CD4-positive, alpha-beta T cell treated with Interleukin-10 for 1 hour (primary cell): ENCODE results near the gene PTPN11.
"Not testable (repeated sequence)": the region's sequence is repeated elsewhere in the genome, so short reads cannot be mapped to it uniquely, and the experiment has no call there.

Source experiments
- DNase-seq: peaks from one replicate; pipeline ENCODE4 v3.0.0-alpha.2; 2020

PTPN11 gene

GRCh38 chr12:112409906-112410244, 8.9 kb upstream of the PTPN11 start:
- DNase-seq: no peak

DNA sequence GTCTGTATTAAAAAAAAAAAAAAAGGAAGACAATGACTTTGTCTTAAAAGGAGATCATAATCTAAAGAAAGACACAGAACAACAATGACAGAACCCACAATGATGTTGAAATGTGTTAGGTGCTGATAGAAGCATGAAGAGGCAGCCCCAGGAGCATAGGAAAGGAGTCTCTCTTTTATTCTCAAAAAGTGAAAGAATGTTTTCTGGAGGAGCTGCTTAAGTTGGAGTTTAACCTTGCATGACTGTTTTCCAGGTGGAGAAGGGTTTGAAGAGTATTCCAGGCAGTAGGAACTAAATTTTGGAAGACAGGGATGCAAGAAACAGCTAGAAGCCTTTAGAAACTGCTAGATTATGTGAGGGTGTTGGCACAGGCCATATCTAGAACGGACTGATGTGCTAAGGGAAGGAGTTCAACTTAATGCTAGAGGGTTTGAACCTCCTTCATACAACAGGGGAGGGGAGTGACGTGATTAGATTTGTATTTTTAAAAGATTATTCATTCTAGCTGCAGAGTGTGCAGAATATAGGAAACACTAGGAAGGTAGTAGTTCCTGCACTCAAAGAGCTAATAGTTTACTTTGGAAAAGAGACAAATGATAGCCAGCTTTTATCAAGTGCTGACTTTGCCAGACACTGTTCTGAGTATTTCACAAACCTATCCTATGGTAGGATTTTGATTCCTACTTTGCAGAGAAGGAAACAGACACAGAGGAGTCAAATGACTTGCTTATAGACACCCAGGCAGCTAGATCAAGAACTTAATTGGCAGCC, 4.7 kb upstream of the PTPN11 start:
- no peak for DNase-seq

GRCh38 chr12:112415457-112415856, 3.3 kb upstream of the PTPN11 start:
- DNase-seq: not testable (repeated sequence)

- no peak for DNase-seq
Observed at GRCh38 chr12:112418273-112418607, 507 bp upstream of the PTPN11 start.

- no peak for DNase-seq
Observed at GRCh38 chr12:112419297-112420133, 768 bp downstream of the PTPN11 start.

DNA sequence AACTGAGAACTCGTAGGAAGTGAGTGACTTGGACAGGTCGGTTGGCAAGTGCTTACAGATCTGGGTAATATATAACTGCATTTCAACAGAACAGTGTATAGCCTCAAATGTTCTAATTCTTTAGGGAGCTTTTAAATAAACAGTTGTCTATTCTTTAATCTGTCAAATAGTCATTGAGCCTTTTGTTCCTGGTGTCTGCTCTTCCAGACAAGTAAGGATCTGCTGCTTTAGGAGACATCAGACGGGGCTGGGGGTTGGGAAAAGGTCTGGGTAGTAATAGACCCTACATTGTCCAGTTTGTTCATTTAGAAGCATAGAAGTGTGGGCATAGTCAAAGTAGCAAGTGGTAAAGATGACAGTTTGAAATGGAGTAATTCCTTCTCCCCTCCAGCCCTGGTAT, 2.0 kb downstream of the PTPN11 start:
- DNase-seq: no peak

DNA sequence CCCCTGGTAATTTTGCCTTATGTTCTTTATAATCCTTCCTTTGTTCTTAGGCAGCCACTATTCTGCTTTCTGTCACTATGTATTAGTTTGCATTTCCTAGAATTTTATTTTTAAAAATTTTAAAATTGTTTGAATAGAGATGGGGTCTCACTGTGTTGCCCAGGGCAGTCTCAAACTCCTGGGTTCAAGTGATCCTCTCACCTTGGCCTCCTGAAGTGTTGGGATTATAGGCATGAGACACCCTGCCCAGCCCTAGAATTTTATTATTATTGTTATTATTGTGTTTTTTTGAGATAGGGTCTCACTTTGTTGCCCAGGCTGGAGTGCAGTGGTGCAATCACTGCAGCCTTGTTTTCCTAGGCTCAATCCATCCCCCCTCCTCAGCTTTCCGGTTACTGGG, 2.6 kb downstream of the PTPN11 start:
- no peak for DNase-seq

DNA sequence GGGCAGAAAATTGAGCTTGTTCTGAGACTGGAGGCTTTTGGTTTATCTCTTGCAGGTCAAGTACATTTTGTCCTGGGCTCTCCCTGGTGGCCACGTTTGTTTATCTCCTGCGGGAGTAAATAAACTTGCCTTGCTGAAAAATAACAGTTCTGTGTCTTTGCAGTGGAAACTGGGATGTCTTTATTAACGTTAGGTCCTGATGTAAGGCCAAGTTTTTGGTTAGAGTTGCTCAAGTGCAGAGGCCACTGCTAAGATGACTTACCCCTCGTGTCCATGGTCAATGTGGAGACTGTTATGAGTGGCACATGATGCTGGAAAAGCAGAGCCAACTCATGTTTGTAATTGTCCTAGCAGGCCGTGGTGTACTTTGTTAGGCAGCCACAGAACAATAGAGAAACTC, 3.8 kb downstream of the PTPN11 start:
- no peak for DNase-seq

- no peak for DNase-seq
Observed at GRCh38 chr12:112424126-112424525, 5.4 kb downstream of the PTPN11 start.

- no peak for DNase-seq
Observed at GRCh38 chr12:112425582-112426382, 7.0 kb downstream of the PTPN11 start.

DNA sequence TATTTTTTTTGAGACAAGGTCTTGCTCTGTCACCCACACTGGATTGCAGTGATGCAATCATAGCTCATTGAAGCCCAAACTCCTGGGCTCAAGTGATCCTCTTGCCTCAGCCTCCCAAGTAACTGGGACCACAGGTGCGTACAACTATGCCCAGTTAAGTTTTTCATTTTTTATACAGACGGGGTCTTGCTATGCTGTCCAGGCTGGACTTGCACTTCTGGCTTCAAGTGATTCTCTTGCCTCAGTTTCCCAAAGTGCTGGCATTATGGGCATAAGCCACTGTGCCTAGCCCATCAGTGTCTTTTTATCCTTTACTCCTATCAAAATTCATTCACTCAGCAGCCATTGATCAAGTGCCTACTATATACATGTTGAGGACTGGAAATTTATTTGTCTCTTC, 9.0 kb downstream of the PTPN11 start:
- no peak for DNase-seq

DNA sequence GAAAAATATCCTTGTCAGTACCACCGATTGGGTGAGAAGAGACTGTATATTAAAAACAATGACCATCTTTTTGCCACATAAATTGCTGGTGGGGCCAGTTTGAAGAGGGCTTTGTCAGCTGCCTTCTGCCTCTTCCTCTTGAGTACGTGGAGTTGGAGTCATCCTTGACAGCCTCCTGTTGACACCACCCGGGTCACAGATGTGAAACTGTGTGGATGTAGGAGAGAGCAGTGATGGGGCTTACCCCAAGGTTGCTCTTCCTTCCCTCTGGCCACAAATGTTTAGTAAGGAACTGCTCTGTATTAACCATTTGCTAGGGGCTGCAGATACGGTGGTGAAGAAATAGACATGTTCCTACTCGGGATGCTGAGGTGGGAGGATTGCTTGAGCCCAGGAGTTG, 12.2 kb downstream of the PTPN11 start:
- DNase-seq: no peak

GRCh38 chr12:112431965-112432364, 13.2 kb downstream of the PTPN11 start:
- no peak for DNase-seq

DNA sequence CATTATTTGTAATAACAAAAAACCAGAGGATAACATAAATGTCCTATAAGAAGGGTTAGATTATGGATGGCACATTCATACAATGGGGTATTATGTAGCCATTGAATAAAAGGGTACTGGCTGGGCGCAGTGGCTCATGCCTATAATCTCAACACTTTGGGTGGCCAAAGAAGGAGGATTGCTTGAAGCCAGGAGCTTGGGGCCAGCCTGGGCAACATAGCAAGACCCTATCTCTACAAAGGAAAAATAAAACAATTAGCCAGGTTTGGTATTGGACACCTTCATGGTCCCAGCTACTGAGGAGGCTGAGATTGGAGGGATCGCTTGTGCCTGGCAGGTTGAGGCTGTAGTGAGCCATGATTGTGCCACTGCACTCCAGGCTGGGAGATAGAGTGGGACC, 14.8 kb downstream of the PTPN11 start:
- DNase-seq: no peak

GRCh38 chr12:112438645-112439044, 19.9 kb downstream of the PTPN11 start:
- not testable (repeated sequence) for DNase-seq

- no peak for DNase-seq
Observed at GRCh38 chr12:112439769-112440168, 21.0 kb downstream of the PTPN11 start.

DNA sequence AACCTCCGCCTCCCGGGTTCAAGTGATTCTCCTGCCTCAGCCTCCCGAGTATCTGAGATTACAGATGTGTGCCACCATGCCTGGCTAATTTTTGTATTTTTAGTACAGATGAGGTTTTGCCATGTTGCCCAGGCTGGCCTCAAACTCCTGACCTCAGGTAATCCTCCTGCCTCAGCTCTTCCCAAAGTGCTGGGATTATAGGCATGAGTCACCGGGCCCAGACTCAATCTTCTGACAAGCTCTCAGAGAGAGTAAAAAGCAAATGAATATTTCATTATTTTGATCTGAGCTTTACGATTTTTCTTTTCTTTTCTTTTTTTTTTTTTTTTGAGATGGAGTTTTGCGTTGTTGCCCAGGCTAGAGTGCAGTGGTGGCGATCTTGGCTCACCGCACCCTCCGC, 21.9 kb downstream of the PTPN11 start:
- DNase-seq: not testable (repeated sequence)

DNA sequence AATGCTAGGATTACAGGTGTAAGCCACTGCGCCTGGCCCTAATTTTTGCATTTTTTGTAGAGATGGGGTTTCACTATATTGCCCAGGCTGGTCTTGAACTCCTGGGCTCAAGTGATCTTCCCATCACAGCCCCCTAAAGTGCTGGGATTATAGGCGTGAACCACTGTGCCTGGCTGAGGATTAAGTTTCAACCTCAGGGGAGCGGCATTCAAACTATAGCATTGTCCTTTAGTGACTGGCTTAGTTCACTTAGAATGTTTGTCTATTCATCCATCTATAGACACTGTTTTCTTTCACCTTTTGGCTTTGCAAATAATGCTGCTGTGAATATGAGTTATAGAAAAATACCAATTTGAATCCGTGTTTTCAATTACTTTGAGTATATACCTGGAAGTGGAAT, 25.2 kb downstream of the PTPN11 start:
- no peak for DNase-seq

DNA sequence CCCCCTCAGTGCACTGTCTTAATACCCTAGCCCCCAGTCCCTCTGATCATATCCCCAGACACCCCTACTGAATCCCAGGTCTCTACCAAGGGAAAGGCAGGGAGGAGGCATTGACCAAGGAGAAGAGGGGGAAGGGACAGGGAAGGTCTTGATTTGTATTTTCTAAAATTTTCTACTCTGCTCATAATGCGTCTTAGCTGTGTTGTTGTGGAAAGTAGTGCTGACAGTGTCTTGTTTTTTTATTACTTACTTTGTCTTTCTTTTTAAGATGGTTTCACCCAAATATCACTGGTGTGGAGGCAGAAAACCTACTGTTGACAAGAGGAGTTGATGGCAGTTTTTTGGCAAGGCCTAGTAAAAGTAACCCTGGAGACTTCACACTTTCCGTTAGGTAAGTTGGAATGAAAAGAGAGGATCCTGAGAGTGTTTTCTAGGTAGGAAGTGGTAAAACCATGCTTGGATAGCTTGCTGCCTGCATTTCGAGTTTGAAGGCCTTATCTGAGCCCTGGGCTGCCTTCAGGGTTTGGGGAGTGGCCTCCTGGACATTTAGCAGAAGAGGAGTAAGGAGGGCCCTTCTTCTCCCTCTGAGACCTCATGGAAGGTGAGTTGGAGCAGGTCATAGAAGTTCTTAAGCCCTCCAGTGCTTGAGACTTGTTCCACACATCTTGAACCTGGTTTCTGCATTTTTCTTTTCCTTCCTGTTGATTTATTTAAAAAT, 27.4 kb downstream of the PTPN11 start:
- DNase-seq: no peak

DNA sequence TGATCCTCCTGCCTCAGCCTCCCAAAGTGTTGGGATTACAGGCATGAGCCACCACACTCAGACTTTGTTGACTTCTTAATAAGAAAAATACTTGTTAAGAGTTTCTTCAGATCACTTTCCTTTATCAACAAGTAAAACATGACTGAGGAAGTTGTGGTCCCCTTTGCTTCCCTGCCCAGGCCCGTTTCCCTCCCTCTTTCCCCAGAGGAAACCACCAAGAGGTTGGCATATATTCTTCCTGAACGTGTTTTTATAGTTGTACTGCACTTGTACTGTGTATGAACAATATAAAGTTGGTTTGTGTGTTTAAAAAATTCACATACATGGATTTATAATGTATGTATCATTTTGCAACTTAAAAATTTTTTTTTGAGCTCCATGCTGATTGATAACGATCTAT, 28.4 kb downstream of the PTPN11 start:
- no peak for DNase-seq

- DNase-seq: not testable (repeated sequence)
Observed at GRCh38 chr12:112448165-112448564, 29.4 kb downstream of the PTPN11 start.

DNA sequence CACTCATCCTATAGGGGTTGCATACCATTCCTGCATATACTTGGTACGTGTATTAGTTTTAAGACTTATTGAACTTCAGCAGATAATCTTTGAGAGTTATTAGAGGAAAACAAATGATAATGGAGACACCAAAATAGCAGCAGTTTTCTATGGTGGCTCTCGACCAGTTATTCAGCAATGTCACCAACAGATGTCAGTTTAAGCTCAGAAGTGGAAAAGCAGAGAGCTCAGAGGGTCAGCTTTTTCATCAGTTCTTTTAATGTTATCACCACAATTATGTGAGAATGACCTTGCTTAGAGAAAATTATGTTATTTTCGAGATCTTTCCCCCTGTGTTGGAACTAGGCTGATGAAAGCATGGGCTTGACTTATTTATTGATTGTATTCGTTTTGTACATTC, 32.0 kb downstream of the PTPN11 start:
- DNase-seq: no peak

- no peak for DNase-seq
Observed at GRCh38 chr12:112456029-112456428, 37.3 kb downstream of the PTPN11 start.
